Measurements from ENCODE around the gene HOXB5. TPM values are rescaled to one million over a fixed set of nuclear protein-coding genes. Genes with fewer than 3 reads are reported as not detected.

HOXB5 gene
- polyA plus RNA-seq, 2 donors, result 0.09 to 0.10 TPM

DNA sequence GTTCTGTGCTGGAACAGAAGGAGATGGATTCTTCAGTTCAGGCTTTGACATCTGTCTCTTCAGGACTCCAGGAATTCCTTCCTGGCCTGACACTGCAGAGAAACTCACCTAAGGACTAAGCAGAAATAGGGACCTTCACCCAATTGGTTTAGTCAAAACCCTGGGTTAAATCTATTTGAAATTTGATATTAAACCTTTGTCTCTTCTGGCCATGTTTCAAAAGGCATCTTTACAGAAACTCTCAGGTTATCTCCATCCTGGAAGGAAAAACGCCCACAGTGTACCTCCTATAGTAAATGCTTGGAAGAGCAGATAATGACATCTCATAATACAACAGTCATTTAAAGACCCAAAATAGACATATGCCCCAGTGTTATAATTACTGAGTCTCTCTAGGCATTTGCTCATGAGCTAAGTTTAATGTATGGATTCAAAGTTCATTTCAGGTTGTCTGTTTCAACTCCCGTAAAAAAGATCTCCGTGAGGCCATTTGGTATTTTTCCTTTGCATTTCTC is 9.8 kb downstream of the HOXB5 start:
- WGBS, 2 donors, result 64 to 66% methylated on average over 3 of the region's 3 CpGs
- Histone ChIP-seq H3K27me3 (ENCODE audit: control insufficient read depth in 1 of 2, insufficient read depth in 2 of 2, low read length in 2 of 2) (no peaks in the 10 kb centered on the region), H3K36me3 (ENCODE audit: control insufficient read depth in 2 of 2, insufficient read depth in 2 of 2, low read length in 1 of 2) (no peaks in the 10 kb centered on the region), H3K4me3 (ENCODE audit: low read depth in 1 of 2, low read length in 2 of 2) (no peak overlapping the region), H3K4me1 (ENCODE audit: control insufficient read depth in 2 of 2, insufficient read depth in 2 of 2, low read length in 1 of 2) (no peaks in the 10 kb centered on the region), H3K9me3 (ENCODE audit: control insufficient read depth in 2 of 2, insufficient read depth in 1 of 2, low read depth in 1 of 2, low read length in 1 of 2) (no peaks in the 10 kb centered on the region), H3K27ac (ENCODE audit: low read depth in 2 of 2, low read length in 1 of 2) (peak overlapping the region in 1 of 2 donors; percentile 1)

GRCh38 chr17:48582750-48583069 is 10.9 kb downstream of the HOXB5 start:
- Histone ChIP-seq H3K4me3 (ENCODE audit: low read depth in 1 of 2, low read length in 2 of 2) (no peak overlapping the region), H3K4me1 (ENCODE audit: control insufficient read depth in 2 of 2, insufficient read depth in 2 of 2, low read length in 1 of 2) (no peaks in the 10 kb centered on the region), H3K27ac (ENCODE audit: low read depth in 2 of 2, low read length in 1 of 2) (peak overlapping the region; percentile 75 to 92), H3K36me3 (ENCODE audit: control insufficient read depth in 2 of 2, insufficient read depth in 2 of 2, low read length in 1 of 2) (no peaks in the 10 kb centered on the region), H3K27me3 (ENCODE audit: control insufficient read depth in 1 of 2, insufficient read depth in 2 of 2, low read length in 2 of 2) (no peaks in the 10 kb centered on the region), H3K9me3 (ENCODE audit: control insufficient read depth in 2 of 2, insufficient read depth in 1 of 2, low read depth in 1 of 2, low read length in 1 of 2) (no peaks in the 10 kb centered on the region)
- 28 to 38% methylated on average over 7 of the region's 7 CpGs for WGBS, 2 donors

DNA sequence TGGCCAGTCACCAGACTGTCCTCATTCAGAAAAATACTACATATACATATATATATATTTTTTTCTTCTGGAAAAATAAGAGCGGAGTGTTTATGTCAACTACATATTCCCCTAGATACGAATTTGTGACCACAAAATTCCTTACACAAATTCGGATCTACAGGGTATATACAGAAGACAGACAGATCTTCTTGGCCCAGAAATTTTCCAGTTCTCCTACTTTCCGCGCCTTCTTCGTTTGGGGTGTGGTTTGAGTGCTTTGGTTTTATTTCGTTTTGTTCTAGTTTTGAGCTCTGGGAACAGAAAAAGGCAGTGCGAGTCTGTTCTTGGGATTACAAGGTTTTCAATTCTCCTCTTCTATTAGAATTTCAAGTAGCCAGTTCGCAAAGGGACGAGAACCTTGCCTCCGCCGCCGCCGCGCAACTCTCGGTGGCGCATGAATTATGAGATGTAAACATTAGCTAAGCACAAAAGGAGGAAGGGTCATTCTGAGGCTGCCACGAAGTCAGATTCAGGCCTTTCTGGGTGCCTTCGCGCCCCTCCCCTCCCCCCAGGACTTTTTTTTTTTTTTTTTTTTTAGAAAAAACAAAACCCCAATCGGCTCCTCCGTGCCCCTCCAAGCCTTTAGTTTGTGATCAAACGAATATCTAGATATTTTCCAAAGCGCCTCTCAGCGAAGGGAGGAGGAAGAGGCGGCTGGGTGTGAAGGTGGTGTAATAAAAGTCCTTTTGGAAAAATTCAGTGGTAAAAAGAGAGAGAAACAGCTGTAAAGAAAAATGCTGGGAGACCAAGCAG is 13.6 kb downstream of the HOXB5 start:
- Histone ChIP-seq H3K36me3 (ENCODE audit: control insufficient read depth in 2 of 2, insufficient read depth in 2 of 2, low read length in 1 of 2) (no peaks in the 10 kb centered on the region), H3K27me3 (ENCODE audit: control insufficient read depth in 1 of 2, insufficient read depth in 2 of 2, low read length in 2 of 2) (no peaks in the 10 kb centered on the region), H3K4me3 (ENCODE audit: low read depth in 1 of 2, low read length in 2 of 2) (peak overlapping the region in 1 of 2 donors; percentile 32), H3K27ac (ENCODE audit: low read depth in 2 of 2, low read length in 1 of 2) (peak overlapping the region; percentile 84 to 92), H3K9me3 (ENCODE audit: control insufficient read depth in 2 of 2, insufficient read depth in 1 of 2, low read depth in 1 of 2, low read length in 1 of 2) (no peaks in the 10 kb centered on the region), H3K4me1 (ENCODE audit: control insufficient read depth in 2 of 2, insufficient read depth in 2 of 2, low read length in 1 of 2) (no peaks in the 10 kb centered on the region)
- 39 to 53% methylated on average over 26 of the region's 26 CpGs for WGBS, 2 donors

DNA sequence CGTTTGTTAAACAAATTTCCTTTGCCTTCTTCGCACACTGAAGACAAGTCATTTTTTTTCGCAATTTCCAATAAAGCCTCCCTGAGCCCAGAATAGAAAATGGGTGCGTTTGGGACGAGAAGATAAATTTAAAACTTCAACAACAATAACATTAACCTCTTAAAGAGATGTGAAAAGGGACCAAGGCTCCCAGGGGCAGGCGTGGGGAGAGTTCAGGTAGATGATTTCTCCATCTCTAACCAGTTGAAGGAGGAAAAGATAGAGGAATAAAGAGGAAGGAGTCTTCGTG is 14.2 kb downstream of the HOXB5 start:
- H3K4me3 ChIP-seq (ENCODE audit: low read depth in 1 of 2, low read length in 2 of 2), result peak overlapping the region in 1 of 2 donors; percentile 57
- no peaks in the 10 kb centered on the region for H3K27me3 ChIP-seq (ENCODE audit: control insufficient read depth in 1 of 2, insufficient read depth in 2 of 2, low read length in 2 of 2)
- no peaks in the 10 kb centered on the region for H3K36me3 ChIP-seq (ENCODE audit: control insufficient read depth in 2 of 2, insufficient read depth in 2 of 2, low read length in 1 of 2)
- WGBS, 2 donors, result 34 to 48% methylated on average over 7 of the region's 7 CpGs
- H3K27ac ChIP-seq (ENCODE audit: low read depth in 2 of 2, low read length in 1 of 2), result peak overlapping the region; percentile 92 to 94
- no peaks in the 10 kb centered on the region for H3K4me1 ChIP-seq (ENCODE audit: control insufficient read depth in 2 of 2, insufficient read depth in 2 of 2, low read length in 1 of 2)
- H3K9me3 ChIP-seq (ENCODE audit: control insufficient read depth in 2 of 2, insufficient read depth in 1 of 2, low read depth in 1 of 2, low read length in 1 of 2), result no peaks in the 10 kb centered on the region

GRCh38 chr17:48578616-48579470 is 14.7 kb downstream of the HOXB5 start:
- WGBS, 2 donors, result 17 to 18% methylated on average over 43 of the region's 43 CpGs
- Histone ChIP-seq H3K27me3 (ENCODE audit: control insufficient read depth in 1 of 2, insufficient read depth in 2 of 2, low read length in 2 of 2) (no peaks in the 10 kb centered on the region), H3K9me3 (ENCODE audit: control insufficient read depth in 2 of 2, insufficient read depth in 1 of 2, low read depth in 1 of 2, low read length in 1 of 2) (no peaks in the 10 kb centered on the region), H3K36me3 (ENCODE audit: control insufficient read depth in 2 of 2, insufficient read depth in 2 of 2, low read length in 1 of 2) (no peaks in the 10 kb centered on the region), H3K4me1 (ENCODE audit: control insufficient read depth in 2 of 2, insufficient read depth in 2 of 2, low read length in 1 of 2) (no peaks in the 10 kb centered on the region), H3K4me3 (ENCODE audit: low read depth in 1 of 2, low read length in 2 of 2) (peak overlapping the region; percentile 57 to 62), H3K27ac (ENCODE audit: low read depth in 2 of 2, low read length in 1 of 2) (peak overlapping the region; percentile 92 to 94)

DNA sequence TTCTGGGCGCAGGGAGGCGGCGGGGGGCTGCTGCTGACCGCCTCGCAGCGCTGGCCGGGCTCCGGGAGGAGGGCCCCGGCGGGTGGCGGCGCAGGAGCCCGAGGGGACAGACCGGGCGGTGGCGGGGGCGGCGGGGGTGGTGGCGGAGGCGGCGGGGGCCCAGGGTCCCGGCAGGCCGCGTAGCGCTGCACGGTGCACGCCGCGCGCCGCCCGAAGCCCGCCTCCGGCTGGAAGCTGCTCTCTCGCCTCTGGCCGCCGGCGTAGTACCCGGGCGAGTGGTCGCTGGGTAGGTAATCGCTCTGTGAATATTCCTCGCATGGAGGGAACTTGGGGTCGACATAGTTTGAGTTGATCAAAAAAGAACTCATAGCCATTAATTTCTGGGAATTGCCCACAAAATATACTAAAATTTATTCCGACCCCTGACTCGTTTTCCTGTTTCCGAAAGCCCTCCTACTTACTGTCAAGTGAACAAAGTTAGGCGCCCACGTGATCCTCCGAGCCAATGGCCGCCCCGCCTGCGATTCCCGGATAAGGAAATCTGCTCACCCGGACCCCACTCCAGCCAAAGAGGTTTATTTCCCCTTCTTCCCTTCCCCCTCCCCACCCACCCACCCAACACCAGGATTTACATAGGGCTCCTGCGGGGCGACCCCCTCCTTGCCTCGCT is 15.5 kb downstream of the HOXB5 start, which contains the start of gene HOXB4:
TSS of gene HOXB4 (minus strand) at position 405 of the 670 bp plus-strand sequence. CDS start at position 374, 31 bp downstream.
- 2% methylated on average over 44 to 58 of the region's 58 CpGs for WGBS, 2 donors
- Histone ChIP-seq H3K27me3 (ENCODE audit: control insufficient read depth in 1 of 2, insufficient read depth in 2 of 2, low read length in 2 of 2) (no peaks in the 10 kb centered on the region), H3K9me3 (ENCODE audit: control insufficient read depth in 2 of 2, insufficient read depth in 1 of 2, low read depth in 1 of 2, low read length in 1 of 2) (no peaks in the 10 kb centered on the region), H3K4me1 (ENCODE audit: control insufficient read depth in 2 of 2, insufficient read depth in 2 of 2, low read length in 1 of 2) (peaks cover 0 to 3% of the 10 kb centered on the region in 2 donors), H3K36me3 (ENCODE audit: control insufficient read depth in 2 of 2, insufficient read depth in 2 of 2, low read length in 1 of 2) (no peaks in the 10 kb centered on the region), H3K4me3 (ENCODE audit: low read depth in 1 of 2, low read length in 2 of 2) (peak within 1 kb of the TSS; percentile 57 to 62), H3K27ac (ENCODE audit: low read depth in 2 of 2, low read length in 1 of 2) (peak within 1 kb of the TSS; percentile 92 to 94)

DNA sequence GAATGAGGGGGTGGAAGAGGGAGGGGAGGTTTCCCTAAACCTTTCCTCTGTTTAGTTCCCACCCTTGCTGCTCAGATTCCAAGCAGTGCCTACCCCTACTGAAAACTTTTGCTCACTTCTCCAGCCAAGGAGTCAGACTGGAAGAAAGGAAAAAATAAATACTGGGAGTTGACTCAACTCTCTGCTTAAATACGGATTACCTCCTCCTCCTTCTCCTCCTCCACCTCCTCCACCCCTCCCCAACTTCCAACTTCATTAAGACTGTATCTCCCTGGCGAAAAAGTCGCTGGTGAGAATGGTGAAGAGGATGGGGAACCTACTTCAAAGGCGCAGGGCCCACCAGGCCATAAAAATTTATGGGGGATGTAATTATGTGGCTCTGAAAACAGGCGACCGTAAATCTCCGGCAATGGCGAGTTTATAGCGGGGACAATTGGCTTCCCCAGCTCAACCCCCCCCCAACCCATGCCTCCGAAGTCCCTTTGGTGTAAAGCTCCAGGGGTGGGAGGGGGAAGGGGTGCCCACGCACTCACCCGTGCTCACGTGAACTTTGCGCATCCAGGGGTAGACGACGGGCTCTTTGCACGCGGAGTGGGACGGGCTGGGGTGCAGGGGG is 16.1 kb downstream of the HOXB5 start:
- H3K9me3 ChIP-seq (ENCODE audit: control insufficient read depth in 2 of 2, insufficient read depth in 1 of 2, low read depth in 1 of 2, low read length in 1 of 2), result no peaks in the 10 kb centered on the region
- H3K36me3 ChIP-seq (ENCODE audit: control insufficient read depth in 2 of 2, insufficient read depth in 2 of 2, low read length in 1 of 2), result no peaks in the 10 kb centered on the region
- WGBS, 2 donors, result 2 to 3% methylated on average over 19 of the region's 19 CpGs
- H3K27me3 ChIP-seq (ENCODE audit: control insufficient read depth in 1 of 2, insufficient read depth in 2 of 2, low read length in 2 of 2), result no peaks in the 10 kb centered on the region
- H3K4me3 ChIP-seq (ENCODE audit: low read depth in 1 of 2, low read length in 2 of 2), result peak overlapping the region; percentile 57 to 62
- H3K27ac ChIP-seq (ENCODE audit: low read depth in 2 of 2, low read length in 1 of 2), result peak overlapping the region; percentile 92 to 94
- peaks cover 0 to 3% of the 10 kb centered on the region in 2 donors for H3K4me1 ChIP-seq (ENCODE audit: control insufficient read depth in 2 of 2, insufficient read depth in 2 of 2, low read length in 1 of 2)

DNA sequence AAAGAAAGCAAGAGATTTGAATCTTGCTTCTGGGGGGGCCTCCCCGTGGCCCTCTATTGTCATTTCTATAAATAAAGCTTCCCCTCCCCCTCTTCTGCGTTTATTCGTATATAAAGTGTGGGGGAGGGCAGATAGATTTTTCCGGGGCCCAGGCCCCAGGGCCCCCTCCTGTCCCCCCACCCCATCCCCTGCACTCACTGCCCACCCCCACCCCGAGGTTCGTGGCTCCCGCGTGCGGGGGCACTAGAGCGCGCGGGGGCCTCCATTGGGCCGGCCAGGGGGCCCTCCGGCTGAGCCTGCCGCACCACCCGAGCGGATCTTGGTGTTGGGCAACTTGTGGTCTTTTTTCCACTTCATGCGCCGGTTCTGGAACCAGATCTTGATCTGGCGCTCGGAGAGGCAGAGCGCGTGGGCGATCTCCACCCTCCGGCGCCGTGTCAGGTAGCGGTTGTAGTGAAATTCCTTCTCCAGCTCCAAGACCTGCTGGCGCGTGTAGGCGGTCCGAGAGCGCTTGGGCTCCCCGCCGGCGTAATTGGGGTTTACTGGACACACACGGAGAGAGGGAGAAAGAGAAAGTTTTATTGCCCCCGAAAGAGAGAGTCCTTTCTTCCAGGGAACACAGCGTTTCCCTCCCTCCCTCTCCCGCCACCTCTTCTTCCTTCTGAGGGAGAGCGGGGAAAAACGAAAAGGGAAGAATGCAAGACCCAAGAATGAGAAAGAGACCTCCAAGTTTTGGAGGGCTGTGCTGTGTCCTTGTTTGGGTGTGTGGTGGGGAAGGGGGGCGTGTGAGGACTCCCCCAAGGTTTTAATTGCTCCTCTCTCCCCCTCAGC is 16.9 kb downstream of the HOXB5 start:
- H3K4me3 ChIP-seq (ENCODE audit: low read depth in 1 of 2, low read length in 2 of 2), result peak overlapping the region; percentile 57 to 62
- peaks cover 0 to 3% of the 10 kb centered on the region in 2 donors for H3K4me1 ChIP-seq (ENCODE audit: control insufficient read depth in 2 of 2, insufficient read depth in 2 of 2, low read length in 1 of 2)
- no peaks in the 10 kb centered on the region for H3K27me3 ChIP-seq (ENCODE audit: control insufficient read depth in 1 of 2, insufficient read depth in 2 of 2, low read length in 2 of 2)
- H3K9me3 ChIP-seq (ENCODE audit: control insufficient read depth in 2 of 2, insufficient read depth in 1 of 2, low read depth in 1 of 2, low read length in 1 of 2), result no peaks in the 10 kb centered on the region
- no peaks in the 10 kb centered on the region for H3K36me3 ChIP-seq (ENCODE audit: control insufficient read depth in 2 of 2, insufficient read depth in 2 of 2, low read length in 1 of 2)
- WGBS, 2 donors, result 12 to 17% methylated on average over 40 to 43 of the region's 43 CpGs
- H3K27ac ChIP-seq (ENCODE audit: low read depth in 2 of 2, low read length in 1 of 2), result peak overlapping the region; percentile 92 to 94
